ENCODE measurements around the gene DNAH1.

DNA sequence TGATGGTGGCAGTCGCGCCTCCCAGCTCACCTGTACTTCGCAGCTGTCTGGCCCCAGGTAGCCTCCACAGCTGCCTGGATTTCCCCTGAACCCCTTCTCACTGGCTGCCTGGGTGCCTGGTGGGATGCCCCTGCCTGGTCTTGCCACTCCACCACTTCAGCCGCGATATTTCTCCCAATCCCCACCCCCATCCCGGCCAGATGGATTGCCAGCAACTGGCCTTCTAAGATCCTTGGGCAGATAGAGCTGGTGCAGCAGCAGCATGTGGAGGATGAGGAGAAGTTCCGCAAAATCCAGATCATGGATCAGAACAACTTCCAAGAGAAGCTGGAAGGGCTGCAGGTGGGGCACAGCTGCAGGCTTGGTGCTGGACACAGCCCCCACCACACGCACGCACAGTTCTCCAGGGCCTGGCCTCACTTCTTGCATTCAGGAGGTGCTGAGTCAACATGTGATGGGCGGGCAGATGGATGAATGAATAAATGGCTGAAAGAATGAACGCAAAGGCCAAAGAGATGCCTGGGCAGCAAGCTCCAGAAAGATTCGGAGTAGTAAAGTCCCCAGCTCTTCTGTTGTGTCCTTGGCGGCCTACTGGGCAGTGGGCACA is 35.7 kb downstream of the DNAH1 start:
- no peak for TF ChIP-seq POLR2AphosphoS5 (IDR thresholded peaks at IDR 0.05)
- TF ChIP-seq, protein P1, sequence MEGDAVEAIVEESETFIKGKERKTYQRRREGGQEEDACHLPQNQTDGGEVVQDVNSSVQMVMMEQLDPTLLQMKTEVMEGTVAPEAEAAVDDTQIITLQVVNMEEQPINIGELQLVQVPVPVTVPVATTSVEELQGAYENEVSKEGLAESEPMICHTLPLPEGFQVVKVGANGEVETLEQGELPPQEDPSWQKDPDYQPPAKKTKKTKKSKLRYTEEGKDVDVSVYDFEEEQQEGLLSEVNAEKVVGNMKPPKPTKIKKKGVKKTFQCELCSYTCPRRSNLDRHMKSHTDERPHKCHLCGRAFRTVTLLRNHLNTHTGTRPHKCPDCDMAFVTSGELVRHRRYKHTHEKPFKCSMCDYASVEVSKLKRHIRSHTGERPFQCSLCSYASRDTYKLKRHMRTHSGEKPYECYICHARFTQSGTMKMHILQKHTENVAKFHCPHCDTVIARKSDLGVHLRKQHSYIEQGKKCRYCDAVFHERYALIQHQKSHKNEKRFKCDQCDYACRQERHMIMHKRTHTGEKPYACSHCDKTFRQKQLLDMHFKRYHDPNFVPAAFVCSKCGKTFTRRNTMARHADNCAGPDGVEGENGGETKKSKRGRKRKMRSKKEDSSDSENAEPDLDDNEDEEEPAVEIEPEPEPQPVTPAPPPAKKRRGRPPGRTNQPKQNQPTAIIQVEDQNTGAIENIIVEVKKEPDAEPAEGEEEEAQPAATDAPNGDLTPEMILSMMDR (IDR thresholded peaks at IDR 0.05), result no peak

Data from gastroesophageal sphincter (tissue), 3 donors.